Measurements from ENCODE around the gene CX3CR1.

CX3CR1 gene

GRCh38 chr3:39279745-39280517, at the start of gene CX3CR1:
Gene CX3CR1, minus strand, starts transcription at chr3:39280036. Its CDS starts 13,527 bp downstream, at chr3:39266509.
- no peak for TF ChIP-seq CTCF (IDR thresholded peaks at IDR 0.05; ENCODE audit: low read depth, low read length, missing control alignments)
- H3K27ac ChIP-seq: no peak within 1 kb of the TSS
- DNase-seq: no peak
- H3K27me3 ChIP-seq (replicated peaks): no peaks in the 10 kb centered on the region
- H3K36me3 ChIP-seq (replicated peaks): no peaks in the 10 kb centered on the region
- in situ Hi-C loops (cut with HindIII; ENCODE audit: low pct_ligation_motif_present, low sequenced_read_pairs): loop anchor here (25.0 kb wide), 1 partner anchor 168 kb away; the partner anchor contains the start of genes GORASP1 and TTC21A
- H3K4me3 ChIP-seq (ENCODE audit: low read depth, low read length): no peak within 1 kb of the TSS

GRCh38 chr3:39329493-39329892, 49.7 kb upstream of the CX3CR1 start, which contains the start of gene CCR8:
Gene CCR8, plus strand, starts transcription at chr3:39329709. Its CDS starts 2,623 bp downstream, at chr3:39332332.
- no peak for TF ChIP-seq CTCF (IDR thresholded peaks at IDR 0.05; ENCODE audit: low read depth, low read length, missing control alignments)

GRCh38 chr3:39327746-39328349, 48.0 kb upstream of the CX3CR1 start:
- no peak for DNase-seq
- in situ Hi-C loops (cut with HindIII; ENCODE audit: low pct_ligation_motif_present, low sequenced_read_pairs): no loop called here
- H3K27me3 ChIP-seq (replicated peaks): no peaks in the 10 kb centered on the region
- H3K36me3 ChIP-seq (replicated peaks): no peaks in the 10 kb centered on the region
- H3K4me3 ChIP-seq (ENCODE audit: low read depth, low read length): no peak overlapping the region
- TF ChIP-seq CTCF (IDR thresholded peaks at IDR 0.05; ENCODE audit: low read depth, low read length, missing control alignments): no peak
- no peak overlapping the region for H3K27ac ChIP-seq

More at GRCh38 chr3:39329493-39329892, 49.7 kb upstream of the CX3CR1 start, which contains the start of gene CCR8:
- DNase-seq: no peak
- in situ Hi-C loops (cut with HindIII; ENCODE audit: low pct_ligation_motif_present, low sequenced_read_pairs): no loop called here
- H3K4me3 ChIP-seq (ENCODE audit: low read depth, low read length): no peak within 1 kb of the TSS
- H3K36me3 ChIP-seq (replicated peaks): no peaks in the 10 kb centered on the region
- no peak within 1 kb of the TSS for H3K27ac ChIP-seq
- H3K27me3 ChIP-seq (replicated peaks): no peaks in the 10 kb centered on the region

GRCh38 chr3:39327053-39327745, 47.4 kb upstream of the CX3CR1 start:
- no peak overlapping the region for H3K4me3 ChIP-seq (ENCODE audit: low read depth, low read length)
- no peak for DNase-seq
- no peaks in the 10 kb centered on the region for H3K27me3 ChIP-seq (replicated peaks)
- no peak overlapping the region for H3K27ac ChIP-seq
- TF ChIP-seq CTCF (IDR thresholded peaks at IDR 0.05; ENCODE audit: low read depth, low read length, missing control alignments): no peak
- no peaks in the 10 kb centered on the region for H3K36me3 ChIP-seq (replicated peaks)
- in situ Hi-C loops (cut with HindIII; ENCODE audit: low pct_ligation_motif_present, low sequenced_read_pairs): no loop called here

GRCh38 chr3:39325236-39325635, 45.4 kb upstream of the CX3CR1 start:
- in situ Hi-C loops (cut with HindIII; ENCODE audit: low pct_ligation_motif_present, low sequenced_read_pairs): no loop called here
- DNase-seq: no peak
- no peak overlapping the region for H3K4me3 ChIP-seq (ENCODE audit: low read depth, low read length)
- TF ChIP-seq CTCF (IDR thresholded peaks at IDR 0.05; ENCODE audit: low read depth, low read length, missing control alignments): no peak
- H3K36me3 ChIP-seq (replicated peaks): no peaks in the 10 kb centered on the region
- H3K27me3 ChIP-seq (replicated peaks): no peaks in the 10 kb centered on the region
- H3K27ac ChIP-seq: no peak overlapping the region
